ENCODE measurements around the gene CMKLR1. TPM values are rescaled to one million over a fixed set of nuclear protein-coding genes. Genes with fewer than 3 reads are reported as not detected.

Gene CMKLR1
- total and polyA plus RNA-seq, 10 of the 15 experiments (the other 5 are each of a cell fraction or from before 2014, with no cell fraction given), result 13.8 to 52.3 (median 26.2) TPM

GRCh38 chr12:108360487-108360886, 21.4 kb upstream of the CMKLR1 start (continued):
- TF ChIP-seq FOS (IDR thresholded peaks at IDR 0.05; ENCODE audit: borderline replicate concordance, extremely low read depth, insufficient read length) (no peak), IKZF2 (IDR thresholded peaks at IDR 0.05) (peak; percentile 89 to 95), ATF2 (IDR thresholded peaks at IDR 0.05; ENCODE audit: low read length) (peak; percentile 93), JUNB (IDR thresholded peaks at IDR 0.05) (peak; percentile 90), RUNX3 (IDR thresholded peaks at IDR 0.05; ENCODE audit: low read length) (peak; percentile 98), TCF3 (IDR thresholded peaks at IDR 0.05; ENCODE audit: borderline replicate concordance, insufficient read depth, low read depth, low read length) (peak; percentile 65; the same call in 1 of the 2 replicates), MTA2 (IDR thresholded peaks at IDR 0.05; ENCODE audit: low read depth) (peak; percentile 89), EP300 (IDR thresholded peaks at IDR 0.05; ENCODE audit: borderline replicate concordance in 1 of 2, control insufficient read depth in 1 of 2, low read depth in 2 of 2, low read length in 2 of 2) (peak; percentile 54 to 73; a peak in 3 of 4 replicates), TCF12 (IDR thresholded peaks at IDR 0.05; ENCODE audit: low read depth, low read length) (peak; percentile 94)

- Histone ChIP-seq H3K4me1 (ENCODE audit: control insufficient read depth, insufficient read depth, low read length) (peaks cover 27% of the 10 kb centered on the region), H3K27me3 (replicated peaks in 1 of 2; ENCODE audit: control insufficient read depth in 2 of 2, insufficient read depth in 2 of 2, low read length in 1 of 2) (no peaks in the 10 kb centered on the region), H3K27ac (ENCODE audit: control insufficient read depth, insufficient read depth) (peak overlapping the region; percentile 57), H3K4me2 (ENCODE audit: control insufficient read depth, insufficient read depth) (peak overlapping the region; percentile 53), H3K4me3 (no peak overlapping the region), H3K9ac (ENCODE audit: control insufficient read depth, insufficient read depth, low read length) (no peak overlapping the region), H2AFZ (ENCODE audit: control insufficient read depth, low read depth, low read length) (no peak overlapping the region), H3K36me3 (ENCODE audit: control insufficient read depth in 2 of 2, insufficient read depth in 2 of 2, low read length in 1 of 2) (no peaks in the 10 kb centered on the region), H3K9me3 (replicated peaks; ENCODE audit: control insufficient read depth, insufficient read depth, low read length) (no peaks in the 10 kb centered on the region), H4K20me1 (ENCODE audit: control insufficient read depth, insufficient read depth) (no peaks in the 10 kb centered on the region), H3K79me2 (ENCODE audit: control insufficient read depth, insufficient read depth, low read length) (no peaks in the 10 kb centered on the region)
- FAIRE-seq, result no peak
- ChIA-PET SMC1A (ENCODE audit: uncharacterized antibody, unreplicated experiment) (interaction anchor here (0.9 to 3.2 kb wide), 9 partner anchors 22 to 152 kb away, joined by 3 to 37 read pairs (median 5); no protein-coding TSS in a partner anchor), CTCF (interaction anchor here (0.7 to 2.0 kb wide), 6 partner anchors 8 to 43 kb away, joined by 3 to 7 read pairs (median 3); no protein-coding TSS in a partner anchor), POLR2A (interaction anchor here (0.6 to 2.7 kb wide), 6 partner anchors 11 to 178 kb away, joined by 3 to 13 read pairs (median 3); partner anchors contain the start of gene FICD), RAD21 (ENCODE audit: unreplicated experiment) (interaction anchor here (1.2 to 4.4 kb wide), 7 partner anchors 17 to 92 kb away, joined by 3 to 47 read pairs (median 4); partner anchors contain the start of gene CMKLR1)
- no TSS peak for BruUV-seq (replicated peaks)
- no peak for DNase-seq (ENCODE audit: low read depth, low spot score)
- intact Hi-C loops (cut with micrococcal nuclease; ENCODE audit: unreplicated experiment) (loop anchor here (1.0 to 10.0 kb wide), 4 partner anchors 26 to 155 kb away; partner anchors contain the start of gene FICD), in situ Hi-C loops (cut with MboI) (no loop called here)
- TF ChIP-seq ATF2 (IDR thresholded peaks at IDR 0.05; ENCODE audit: low read length), result no peak
- peak; percentile 76; the same call in 1 of the 2 replicates for TF ChIP-seq ZNF217 (IDR thresholded peaks at IDR 0.05)
- peak; percentile 77; the same call in 1 of the 2 replicates for TF ChIP-seq SMARCA5 (IDR thresholded peaks at IDR 0.05)
- ATAC-seq, result peak; percentile 8; the same call in 2 of the 3 replicates
Observed at GRCh38 chr12:108360057-108360456, 20.9 kb upstream of the CMKLR1 start.
